GM18858 (cell line): ENCODE measurements around the gene ZIC4.
A peak's percentile ranks its signal among the peaks of the same experiment; 100 is the strongest.

ENCODE experiments used
- ATAC-seq: cut with Tn5 transposase; IDR thresholded peaks from one replicate; pipeline ENCODE4 v1.9.1; 2021; ENCODE audit not compliant: unreplicated experiment

Gene ZIC4

GRCh38 chr3:147371771-147372340 is 34.5 kb downstream of the ZIC4 start:
- no peak for ATAC-seq

- no peak for ATAC-seq
Observed at GRCh38 chr3:147371140-147371539, 35.2 kb downstream of the ZIC4 start.

DNA sequence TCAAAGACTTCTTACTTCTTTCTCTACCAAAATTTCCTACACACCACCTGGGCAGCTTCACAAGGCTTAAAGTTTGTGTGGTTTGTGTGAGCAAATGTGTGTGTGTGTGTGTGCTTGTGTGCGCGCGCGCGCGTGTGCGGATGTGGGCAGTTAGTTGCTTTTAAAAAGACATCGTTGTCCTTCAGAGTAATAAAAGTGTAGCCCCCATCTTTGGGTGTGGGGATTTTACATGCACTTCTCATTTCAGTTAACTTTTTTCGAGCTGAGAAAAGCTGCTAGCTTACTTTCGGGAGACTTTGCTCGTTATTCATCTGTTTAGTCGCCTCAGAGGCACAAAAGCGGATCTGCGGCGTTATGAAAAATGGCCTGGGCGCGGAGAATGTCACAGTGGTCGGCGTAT is 36.0 kb downstream of the ZIC4 start:
- ATAC-seq, result no peak

DNA sequence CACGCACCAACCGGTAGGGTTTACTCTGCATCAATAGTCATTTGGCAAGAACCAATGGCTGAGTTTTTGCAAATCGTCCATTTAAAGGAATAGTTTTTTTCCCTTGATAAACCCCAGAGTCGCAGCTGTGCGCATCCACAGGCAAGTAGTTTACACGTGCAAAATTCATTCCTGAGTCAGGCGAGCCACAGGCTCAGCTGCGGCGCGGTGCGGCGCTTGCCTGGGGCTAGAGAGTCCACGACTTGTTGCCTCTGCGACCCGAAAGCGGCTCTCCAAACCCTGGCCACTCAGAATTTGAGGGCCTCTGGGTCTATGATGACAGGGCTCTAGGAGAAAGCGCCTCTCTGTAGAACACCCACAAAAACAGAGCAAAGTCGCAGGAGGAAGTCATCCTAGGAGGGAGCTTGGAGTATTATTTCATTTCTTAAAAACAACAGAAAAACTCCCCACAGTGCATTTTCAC is 36.7 kb downstream of the ZIC4 start:
- no peak for ATAC-seq

- ATAC-seq, result no peak
Observed at GRCh38 chr3:147369231-147369630, 37.1 kb downstream of the ZIC4 start.

DNA sequence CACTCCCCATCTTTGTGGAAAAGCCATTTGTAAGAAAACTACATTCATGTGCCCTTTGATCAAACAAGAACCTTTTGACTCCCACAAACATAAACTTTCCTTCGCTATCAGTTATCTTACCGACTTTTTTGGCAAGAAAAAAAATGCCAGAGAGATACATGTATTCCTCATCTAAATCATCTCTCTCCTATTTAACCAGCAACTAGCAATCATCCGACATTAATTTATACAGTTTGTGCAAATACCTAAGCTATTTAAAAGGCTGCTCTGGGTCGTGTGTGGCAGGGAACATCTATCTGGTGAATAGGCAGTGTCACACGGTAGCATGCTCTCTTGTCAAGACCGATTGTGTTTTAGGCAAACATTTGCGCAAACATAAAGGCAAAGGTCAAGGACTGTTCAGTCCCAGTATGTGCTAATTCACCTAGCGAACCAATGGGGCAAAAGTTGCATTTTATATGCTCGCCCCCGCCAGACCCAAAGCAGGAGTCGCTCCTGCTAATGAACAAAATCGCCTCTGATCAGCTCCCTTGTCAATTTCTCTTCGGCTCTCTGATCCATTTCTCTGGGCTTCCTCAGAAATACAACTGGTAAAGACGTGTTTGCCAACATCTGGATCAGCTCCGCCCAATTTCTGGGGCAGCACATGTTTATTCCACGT is 37.7 kb downstream of the ZIC4 start:
- ATAC-seq, result no peak

- no peak for ATAC-seq
Observed at GRCh38 chr3:147368151-147368550, 38.2 kb downstream of the ZIC4 start.

GRCh38 chr3:147367676-147368075 is 38.7 kb downstream of the ZIC4 start:
- ATAC-seq, result no peak

GRCh38 chr3:147365196-147366115 is 40.9 kb downstream of the ZIC4 start:
- no peak for ATAC-seq

- ATAC-seq, result no peak
Observed at GRCh38 chr3:147364771-147365170, 41.6 kb downstream of the ZIC4 start.

- ATAC-seq, result peak; percentile 83
Observed at GRCh38 chr3:147361454-147362420, 44.6 kb downstream of the ZIC4 start.

- no peak for ATAC-seq
Observed at GRCh38 chr3:147360646-147361453, 45.5 kb downstream of the ZIC4 start.

DNA sequence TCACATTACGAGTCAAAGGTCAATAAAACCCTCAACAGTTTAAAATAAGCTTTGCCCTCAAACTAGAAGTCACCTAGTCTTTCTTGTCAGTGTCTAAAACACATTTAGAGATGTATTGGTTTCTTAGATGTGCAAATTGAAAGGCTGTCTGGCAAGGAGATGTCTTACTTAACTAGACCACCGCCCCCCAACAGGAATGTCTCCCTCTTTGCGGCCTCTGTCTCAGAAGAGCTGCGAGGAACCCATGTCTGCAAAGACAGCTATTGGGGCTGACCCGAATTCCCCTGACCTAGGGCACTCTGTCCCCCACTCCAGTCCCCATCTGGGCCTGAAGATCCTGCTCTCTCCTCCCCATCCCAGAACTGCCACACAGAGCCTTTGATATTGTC is 46.3 kb downstream of the ZIC4 start:
- no peak for ATAC-seq

- no peak for ATAC-seq
Observed at GRCh38 chr3:147359177-147360050, 46.9 kb downstream of the ZIC4 start.

- no peak for ATAC-seq
Observed at GRCh38 chr3:147358144-147358992, 48.0 kb downstream of the ZIC4 start.

GRCh38 chr3:147356909-147357900 is 49.1 kb downstream of the ZIC4 start:
- ATAC-seq, result no peak
